K562 (cell line): ENCODE results near the gene RGR. TPM values are rescaled to one million over a fixed set of nuclear protein-coding genes. Genes with fewer than 3 reads are reported as not detected.

Source experiments
- ATAC-seq: fragments of 200-7000 bp; cut with Tn5 transposase; 3 replicates; pipeline ENCODE4 v1.9.1; 2020; ENCODE audit warnings: moderate library complexity
- BruUV-seq: library from RNA; stranded (reverse); fragments of 400-500 nt; replicated peaks from 2 replicates; lab custom pipeline; 2021; lab: Mats Ljungman, UMichigan
- CTCF ChIA-PET: fragments of 300-600 bp; formaldehyde crosslinking; extraction: SDS; loops from one replicate; lab custom pipeline; 2021; ENCODE audit warnings: low intra/inter-chr PET ratio; lab: Yijun Ruan, JAX
- POLR2A ChIA-PET: fragments of 300-600, 350-650 bp; sonication (Branson Sonifier 250); formaldehyde crosslinking; extraction: SDS; loops from one replicate; lab custom pipeline; 2021; ENCODE audit warnings: antibody characterized with exemption, inconsistent platforms; lab: Yijun Ruan, JAX
- DNase-seq, 4 experiments: peaks; one replicate each; pipeline versions ENCODE4 v3.0.0 to v3.0.0-alpha.2; 2011 to 2018; ENCODE audit warnings: low spot score in 3 of 4, mixed read lengths in 3 of 4; ENCODE audit errors: extremely low read depth in 1 of 4
- FAIRE-seq: peaks from 2 replicates; lab custom pipeline; 2011; peaks lifted over from hg19 to GRCh38; lab: Jason Lieb, UNC
- H2AFZ ChIP-seq: 2 replicates; pipeline ENCODE4 v1.6.0; 2011; ENCODE audit warnings: low read depth, low read length, control low read depth, inconsistent platforms
- H3K27ac ChIP-seq: fragments of 200-600 bp; 3 replicates; pipeline ENCODE4 v1.8.0; 2011; ENCODE audit warnings: low read depth, mild to moderate bottlenecking, control low read depth, inconsistent platforms, low read length, moderate library complexity, mixed read lengths; ENCODE audit errors: extremely low read depth
- H3K27me3 ChIP-seq, 2 experiments: fragments of 300-600 bp in 1 of 2; 2 replicates in 1 of 2; 3 replicates in 1 of 2; pipeline versions ENCODE4 v1.6.0 to v1.8.0; 2011; ENCODE audit warnings: inconsistent platforms in 2 of 2, low read length in 2 of 2, mild to moderate bottlenecking in 1 of 2, mixed read lengths in 1 of 2, moderate library complexity in 1 of 2; ENCODE audit not compliant: control insufficient read depth in 2 of 2, insufficient read depth in 2 of 2
- H3K36me3 ChIP-seq: fragments of 300-600 bp; 3 replicates; pipeline ENCODE4 v1.8.0; 2011; ENCODE audit warnings: mild to moderate bottlenecking, low read length, inconsistent platforms; ENCODE audit not compliant: control insufficient read depth, insufficient read depth
- H3K4me1 ChIP-seq, 2 experiments: fragments of 200-600 bp in 1 of 2; replicated peaks in 1 of 2; 2 replicates in 1 of 2; 3 replicates in 1 of 2; pipeline versions ENCODE4 v1.5.1 to v1.8.0; 2011; ENCODE audit warnings: inconsistent platforms in 2 of 2, low read length in 2 of 2, mild to moderate bottlenecking in 1 of 2, mixed read lengths in 1 of 2, moderate library complexity in 1 of 2; ENCODE audit not compliant: control insufficient read depth in 2 of 2, insufficient read depth in 2 of 2
- H3K4me2 ChIP-seq: 2 replicates; pipeline ENCODE4 v1.6.1; 2011; ENCODE audit warnings: low read length, control low read depth, inconsistent platforms, mixed read lengths; ENCODE audit not compliant: insufficient read depth
- H3K4me3 ChIP-seq: fragments of 200-600 bp; sonication (generic), shearing (Covaris generic); 2 replicates; pipeline ENCODE4 v1.5.1; 2016; ENCODE audit warnings: control low read depth, inconsistent platforms
- H3K79me2 ChIP-seq: fragments of 200-600 bp; 3 replicates; pipeline ENCODE4 v1.8.0; 2011; ENCODE audit warnings: low read length, inconsistent platforms; ENCODE audit not compliant: control insufficient read depth, insufficient read depth
- H3K9ac ChIP-seq, 2 experiments: 2 replicates each; pipeline versions ENCODE4 v1.6.0 to v1.6.1; 2011; ENCODE audit warnings: low read depth in 2 of 2, low read length in 2 of 2, control low read depth in 1 of 2, inconsistent platforms in 1 of 2, mild to moderate bottlenecking in 1 of 2, mixed read lengths in 1 of 2; ENCODE audit not compliant: insufficient read depth in 1 of 2
- H3K9me1 ChIP-seq: one replicate; pipeline ENCODE4 v1.6.0; 2011; ENCODE audit warnings: inconsistent platforms, mild to moderate bottlenecking, low read length, moderate library complexity; ENCODE audit not compliant: control insufficient read depth, insufficient read depth
- H3K9me3 ChIP-seq: replicated peaks from 2 replicates; pipeline ENCODE4 v1.5.1; 2011; ENCODE audit warnings: low read depth, low read length, inconsistent platforms; ENCODE audit not compliant: control insufficient read depth, insufficient read depth
- H4K20me1 ChIP-seq: replicated peaks from 2 replicates; pipeline ENCODE4 v1.6.1; 2011; ENCODE audit warnings: low read length, inconsistent platforms, mixed read lengths; ENCODE audit not compliant: control insufficient read depth, insufficient read depth
- NELFE ChIP-seq: IDR thresholded peaks from 2 replicates; pipeline ENCODE4 v1.6.1; 2011; ENCODE audit warnings: mild to moderate bottlenecking; ENCODE audit not compliant: insufficient read depth, insufficient read length
- ZNF239 ChIP-seq: fragments of 250-450 bp; sonication (Bioruptor Pico); IDR thresholded peaks from 2 replicates; pipeline ENCODE4 v1.4.0; 2020; ENCODE audit warnings: mild to moderate bottlenecking
- ZNF644 ChIP-seq: fragments of 200-800 bp; sonication (Bioruptor generic); IDR thresholded peaks from 2 replicates; pipeline ENCODE4 v1.6.1; 2016; ENCODE audit warnings: low read depth, missing genetic modification characterization, missing compliant biosample characterization
- ZNF668 ChIP-seq: fragments of 250-450 bp; sonication (Bioruptor Pico); IDR thresholded peaks from 2 replicates; pipeline ENCODE4 v1.8.0; 2022; ENCODE audit warnings: mild to moderate bottlenecking, inconsistent platforms
- WGBS: fragments of 100-300 bp; shearing (Covaris generic); methylation state at CpG from one replicate; pipeline ENCODE4 v1.1.6; 2016; ENCODE audit warnings: low coverage, mixed read lengths; ENCODE audit not compliant: insufficient coverage; ENCODE audit errors: missing lambda C conversion rate; 5-methylcytosine and 5-hydroxymethylcytosine counted together
- in situ Hi-C: fragments of 300-500 bp; cut with MboI; formaldehyde crosslinking; loops from 4 replicates; pipeline ENCODE4 v1.15.0; 2018; ENCODE audit warnings: inconsistent platforms, mixed read lengths
- intact Hi-C: fragments of 100-400 bp; cut with micrococcal nuclease; formaldehyde crosslinking; loops from 2 replicates; pipeline ENCODE4 v1.14.2; 2022
- polyA plus RNA-seq, 8 experiments: library from polyadenylated mRNA; depleted of rRNA in 4 of 8; stranded (reverse) in 5 of 8; unstranded in 3 of 8; fragments of >200 nt; fragmentation: Nextera tagmentation in 2 of 8; fragmentation: Illumina TruSeq in 1 of 8; extraction: Ambion mirVana in 2 of 8; extraction: Trizol in 1 of 8; gene quantifications; 2 replicates each; pipeline versions ENCODE4 v1.2.1 to v1.2.3, GENCODE V29; 2011 to 2014; ENCODE audit warnings: inconsistent platforms in 1 of 8, missing spikeins in 1 of 8
- total RNA-seq, 7 experiments: library from RNA; depleted of rRNA in 6 of 7; stranded (reverse); fragments of >200 nt in 6 of 7; fragmentation: Illumina TruSeq in 2 of 7; extraction: Trizol in 2 of 7; gene quantifications; 2 replicates each; pipeline versions ENCODE4 v1.2.1 to v1.2.3, GENCODE V29; 2011 to 2021; ENCODE audit warnings: low replicate concordance in 1 of 7
- TF ChIP-seq, protein P1 (sequence below): fragments of 450-650 bp; IDR thresholded peaks from 2 replicates; pipeline ENCODE4 v1.6.1; 2016; ENCODE audit warnings: mild to moderate bottlenecking, moderate library complexity
- TF ChIP-seq, protein P2 (sequence below): IDR thresholded peaks from 2 replicates; pipeline ENCODE4 v1.6.1; 2016; ENCODE audit warnings: missing genetic modification characterization, missing compliant biosample characterization

Gene RGR
- total and polyA plus RNA-seq, 9 of the 15 experiments (the other 6 are each of a cell fraction or from before 2014, with no cell fraction given): not detected

DNA sequence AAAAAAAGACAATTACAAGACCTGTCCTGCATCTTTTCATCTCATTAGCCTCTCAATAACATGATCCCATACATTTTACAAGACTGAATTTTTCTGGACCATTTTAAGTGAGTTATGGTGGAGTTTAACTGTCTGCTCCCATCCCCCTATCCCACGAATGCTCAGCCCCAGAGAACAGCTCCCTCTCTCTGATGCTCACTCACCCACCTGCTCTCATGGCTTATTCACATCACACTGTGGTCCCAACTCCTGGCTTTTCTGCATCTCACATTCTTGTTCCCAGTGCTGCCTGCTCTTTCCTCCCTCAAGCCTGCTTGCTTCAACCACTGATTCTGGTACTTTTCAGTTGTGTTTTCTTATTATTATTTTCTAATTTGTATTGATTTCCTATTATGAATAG, 63.2 kb downstream of the RGR start:
- TF ChIP-seq ZNF239 (CRISPR knock-in tag) (no peak), NELFE (no peak), ZNF644 (tag) (no peak), ZNF668 (CRISPR knock-in tag) (no peak)
- TF ChIP-seq, protein P1, sequence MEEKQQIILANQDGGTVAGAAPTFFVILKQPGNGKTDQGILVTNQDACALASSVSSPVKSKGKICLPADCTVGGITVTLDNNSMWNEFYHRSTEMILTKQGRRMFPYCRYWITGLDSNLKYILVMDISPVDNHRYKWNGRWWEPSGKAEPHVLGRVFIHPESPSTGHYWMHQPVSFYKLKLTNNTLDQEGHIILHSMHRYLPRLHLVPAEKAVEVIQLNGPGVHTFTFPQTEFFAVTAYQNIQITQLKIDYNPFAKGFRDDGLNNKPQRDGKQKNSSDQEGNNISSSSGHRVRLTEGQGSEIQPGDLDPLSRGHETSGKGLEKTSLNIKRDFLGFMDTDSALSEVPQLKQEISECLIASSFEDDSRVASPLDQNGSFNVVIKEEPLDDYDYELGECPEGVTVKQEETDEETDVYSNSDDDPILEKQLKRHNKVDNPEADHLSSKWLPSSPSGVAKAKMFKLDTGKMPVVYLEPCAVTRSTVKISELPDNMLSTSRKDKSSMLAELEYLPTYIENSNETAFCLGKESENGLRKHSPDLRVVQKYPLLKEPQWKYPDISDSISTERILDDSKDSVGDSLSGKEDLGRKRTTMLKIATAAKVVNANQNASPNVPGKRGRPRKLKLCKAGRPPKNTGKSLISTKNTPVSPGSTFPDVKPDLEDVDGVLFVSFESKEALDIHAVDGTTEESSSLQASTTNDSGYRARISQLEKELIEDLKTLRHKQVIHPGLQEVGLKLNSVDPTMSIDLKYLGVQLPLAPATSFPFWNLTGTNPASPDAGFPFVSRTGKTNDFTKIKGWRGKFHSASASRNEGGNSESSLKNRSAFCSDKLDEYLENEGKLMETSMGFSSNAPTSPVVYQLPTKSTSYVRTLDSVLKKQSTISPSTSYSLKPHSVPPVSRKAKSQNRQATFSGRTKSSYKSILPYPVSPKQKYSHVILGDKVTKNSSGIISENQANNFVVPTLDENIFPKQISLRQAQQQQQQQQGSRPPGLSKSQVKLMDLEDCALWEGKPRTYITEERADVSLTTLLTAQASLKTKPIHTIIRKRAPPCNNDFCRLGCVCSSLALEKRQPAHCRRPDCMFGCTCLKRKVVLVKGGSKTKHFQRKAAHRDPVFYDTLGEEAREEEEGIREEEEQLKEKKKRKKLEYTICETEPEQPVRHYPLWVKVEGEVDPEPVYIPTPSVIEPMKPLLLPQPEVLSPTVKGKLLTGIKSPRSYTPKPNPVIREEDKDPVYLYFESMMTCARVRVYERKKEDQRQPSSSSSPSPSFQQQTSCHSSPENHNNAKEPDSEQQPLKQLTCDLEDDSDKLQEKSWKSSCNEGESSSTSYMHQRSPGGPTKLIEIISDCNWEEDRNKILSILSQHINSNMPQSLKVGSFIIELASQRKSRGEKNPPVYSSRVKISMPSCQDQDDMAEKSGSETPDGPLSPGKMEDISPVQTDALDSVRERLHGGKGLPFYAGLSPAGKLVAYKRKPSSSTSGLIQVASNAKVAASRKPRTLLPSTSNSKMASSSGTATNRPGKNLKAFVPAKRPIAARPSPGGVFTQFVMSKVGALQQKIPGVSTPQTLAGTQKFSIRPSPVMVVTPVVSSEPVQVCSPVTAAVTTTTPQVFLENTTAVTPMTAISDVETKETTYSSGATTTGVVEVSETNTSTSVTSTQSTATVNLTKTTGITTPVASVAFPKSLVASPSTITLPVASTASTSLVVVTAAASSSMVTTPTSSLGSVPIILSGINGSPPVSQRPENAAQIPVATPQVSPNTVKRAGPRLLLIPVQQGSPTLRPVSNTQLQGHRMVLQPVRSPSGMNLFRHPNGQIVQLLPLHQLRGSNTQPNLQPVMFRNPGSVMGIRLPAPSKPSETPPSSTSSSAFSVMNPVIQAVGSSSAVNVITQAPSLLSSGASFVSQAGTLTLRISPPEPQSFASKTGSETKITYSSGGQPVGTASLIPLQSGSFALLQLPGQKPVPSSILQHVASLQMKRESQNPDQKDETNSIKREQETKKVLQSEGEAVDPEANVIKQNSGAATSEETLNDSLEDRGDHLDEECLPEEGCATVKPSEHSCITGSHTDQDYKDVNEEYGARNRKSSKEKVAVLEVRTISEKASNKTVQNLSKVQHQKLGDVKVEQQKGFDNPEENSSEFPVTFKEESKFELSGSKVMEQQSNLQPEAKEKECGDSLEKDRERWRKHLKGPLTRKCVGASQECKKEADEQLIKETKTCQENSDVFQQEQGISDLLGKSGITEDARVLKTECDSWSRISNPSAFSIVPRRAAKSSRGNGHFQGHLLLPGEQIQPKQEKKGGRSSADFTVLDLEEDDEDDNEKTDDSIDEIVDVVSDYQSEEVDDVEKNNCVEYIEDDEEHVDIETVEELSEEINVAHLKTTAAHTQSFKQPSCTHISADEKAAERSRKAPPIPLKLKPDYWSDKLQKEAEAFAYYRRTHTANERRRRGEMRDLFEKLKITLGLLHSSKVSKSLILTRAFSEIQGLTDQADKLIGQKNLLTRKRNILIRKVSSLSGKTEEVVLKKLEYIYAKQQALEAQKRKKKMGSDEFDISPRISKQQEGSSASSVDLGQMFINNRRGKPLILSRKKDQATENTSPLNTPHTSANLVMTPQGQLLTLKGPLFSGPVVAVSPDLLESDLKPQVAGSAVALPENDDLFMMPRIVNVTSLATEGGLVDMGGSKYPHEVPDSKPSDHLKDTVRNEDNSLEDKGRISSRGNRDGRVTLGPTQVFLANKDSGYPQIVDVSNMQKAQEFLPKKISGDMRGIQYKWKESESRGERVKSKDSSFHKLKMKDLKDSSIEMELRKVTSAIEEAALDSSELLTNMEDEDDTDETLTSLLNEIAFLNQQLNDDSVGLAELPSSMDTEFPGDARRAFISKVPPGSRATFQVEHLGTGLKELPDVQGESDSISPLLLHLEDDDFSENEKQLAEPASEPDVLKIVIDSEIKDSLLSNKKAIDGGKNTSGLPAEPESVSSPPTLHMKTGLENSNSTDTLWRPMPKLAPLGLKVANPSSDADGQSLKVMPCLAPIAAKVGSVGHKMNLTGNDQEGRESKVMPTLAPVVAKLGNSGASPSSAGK: no peak
- TF ChIP-seq, protein P2, sequence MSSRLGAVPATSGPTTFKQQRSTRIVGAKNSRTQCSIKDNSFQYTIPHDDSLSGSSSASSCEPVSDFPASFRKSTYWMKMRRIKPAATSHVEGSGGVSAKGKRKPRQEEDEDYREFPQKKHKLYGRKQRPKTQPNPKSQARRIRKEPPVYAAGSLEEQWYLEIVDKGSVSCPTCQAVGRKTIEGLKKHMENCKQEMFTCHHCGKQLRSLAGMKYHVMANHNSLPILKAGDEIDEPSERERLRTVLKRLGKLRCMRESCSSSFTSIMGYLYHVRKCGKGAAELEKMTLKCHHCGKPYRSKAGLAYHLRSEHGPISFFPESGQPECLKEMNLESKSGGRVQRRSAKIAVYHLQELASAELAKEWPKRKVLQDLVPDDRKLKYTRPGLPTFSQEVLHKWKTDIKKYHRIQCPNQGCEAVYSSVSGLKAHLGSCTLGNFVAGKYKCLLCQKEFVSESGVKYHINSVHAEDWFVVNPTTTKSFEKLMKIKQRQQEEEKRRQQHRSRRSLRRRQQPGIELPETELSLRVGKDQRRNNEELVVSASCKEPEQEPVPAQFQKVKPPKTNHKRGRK (tag): 0 out of 2 replicates have a peak, but pooled peaks have one; percentile 21
- no peaks in the 10 kb centered on the region for H3K36me3 ChIP-seq
- H3K27me3 ChIP-seq: no peaks in the 10 kb centered on the region
- in situ Hi-C loops (no loop called here), intact Hi-C loops (no loop called here)
- ChIA-PET POLR2A (interaction anchor here (1.2 kb wide), 1 partner anchor 20 kb away, joined by 5 read pairs; no protein-coding TSS in a partner anchor), CTCF (no interaction called here)
- no peaks in the 10 kb centered on the region for H4K20me1 ChIP-seq
- H3K9me1 ChIP-seq: no peaks in the 10 kb centered on the region
- no peak for ATAC-seq
- no peaks in the 10 kb centered on the region for H3K79me2 ChIP-seq
- no peaks in the 10 kb centered on the region for H3K9me3 ChIP-seq
- no peak overlapping the region for H3K9ac ChIP-seq
- WGBS: 0% methylated on average over 1 of the region's 1 CpG
- H3K4me3 ChIP-seq: no peak overlapping the region
- DNase-seq: no peak
- H2AFZ ChIP-seq: no peak overlapping the region
- H3K27ac ChIP-seq: no peak overlapping the region
- no TSS peak for BruUV-seq
- FAIRE-seq: no peak
- H3K4me2 ChIP-seq: no peak overlapping the region
- peaks cover 5 to 22% of the 10 kb centered on the region in 2 experiments for H3K4me1 ChIP-seq
